Activated T-helper 1 cell treated with anti-CD3 and anti-CD28 coated beads, Interleukin-2, amount 50 U/mL, for 16 hours (primary cell): ENCODE results near the gene TNK2.
"Not testable (repeated sequence)": the region's sequence is repeated elsewhere in the genome, so short reads cannot be mapped to it uniquely, and the experiment has no call there.

Source experiments
- DNase-seq, 2 donors: peaks; one replicate each; pipeline ENCODE4 v3.0.0-alpha.2; 2020; ENCODE audit warnings: low read depth in 1 of 2, low spot score in 1 of 2

Gene TNK2

DNA sequence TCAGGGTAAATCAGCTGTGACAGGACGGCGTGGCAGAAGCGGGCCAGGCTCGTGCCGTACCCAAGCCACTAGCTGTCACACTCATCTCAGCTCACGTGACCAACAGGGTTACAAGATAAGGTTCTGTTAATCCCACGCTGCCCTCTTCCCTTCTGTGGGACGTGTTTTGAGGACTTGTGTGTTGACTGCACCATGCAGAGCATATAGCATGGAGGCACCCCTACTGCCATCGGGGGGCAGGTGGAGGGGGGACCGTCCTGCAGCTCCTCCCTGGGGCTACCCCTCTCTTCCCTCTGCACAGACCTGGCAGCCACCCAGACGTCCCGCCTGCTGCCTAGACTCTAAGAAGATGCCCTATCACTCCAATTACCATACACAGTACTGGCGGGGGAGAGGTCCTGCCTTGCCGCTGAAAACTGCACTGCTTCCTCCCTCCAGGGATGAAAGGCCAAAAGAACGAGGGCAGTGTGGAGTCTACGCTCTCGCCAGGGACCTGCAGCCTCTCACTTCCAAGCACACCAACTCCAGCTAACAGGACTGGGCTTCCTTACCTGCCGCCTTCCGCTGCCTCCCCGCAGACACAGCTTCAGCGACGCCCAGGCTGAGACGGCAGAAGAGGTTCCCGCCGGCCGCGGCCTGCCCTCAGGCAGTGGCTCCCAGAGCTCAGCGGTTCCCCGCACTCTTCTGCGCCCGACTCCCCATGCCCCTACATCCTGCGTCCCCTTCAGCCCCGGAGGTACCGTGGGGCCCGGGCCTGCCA lies at the start of gene TNK2:
Gene TNK2, minus strand, starts transcription at position 618 of the 760 bp plus-strand sequence. CDS start 19,963 bp downstream, outside the sequence.
- peak in 1 of 2 donors; percentile 30 for DNase-seq

DNA sequence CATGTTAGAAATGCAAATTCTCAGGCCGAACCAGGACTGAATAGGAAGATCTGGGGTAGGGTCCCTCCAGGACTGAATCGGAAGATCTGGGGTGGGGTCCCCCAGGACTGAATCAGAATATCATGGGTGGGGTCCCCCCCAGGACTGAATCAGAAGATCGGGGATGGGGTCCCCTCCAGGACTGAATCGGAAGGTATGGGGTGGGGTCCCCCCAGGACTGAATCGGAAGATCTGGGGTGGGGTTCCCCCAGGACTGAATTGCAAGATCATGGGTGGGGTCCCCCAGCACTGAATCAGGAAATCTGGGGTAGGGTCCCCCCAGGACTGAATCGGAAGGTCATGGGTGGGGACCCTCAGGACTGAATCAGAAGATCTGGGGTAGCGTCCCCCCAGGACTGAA lies 48.2 kb upstream of the TNK2 start:
- no peak for DNase-seq

DNA sequence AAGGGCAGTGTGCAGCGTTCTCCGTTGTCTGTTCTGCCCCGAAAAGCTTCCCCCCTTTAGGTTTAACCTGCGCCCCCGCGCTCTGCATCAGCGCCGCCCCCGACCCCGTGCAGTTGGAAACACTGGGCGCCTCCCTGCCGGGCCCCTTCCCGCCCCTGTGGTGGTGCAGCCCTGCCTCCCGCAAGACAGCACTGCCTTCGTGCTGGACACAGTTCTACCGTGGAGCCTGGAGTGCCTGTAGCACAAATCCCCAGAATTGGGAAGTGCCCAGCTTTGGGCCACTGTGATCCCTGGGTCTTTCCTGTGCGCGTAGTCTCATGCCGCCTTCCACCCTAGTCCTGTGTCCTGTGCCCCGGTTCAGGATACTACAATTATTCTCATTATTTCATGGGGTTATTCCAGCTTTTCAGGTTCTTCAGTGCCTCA lies 47.1 kb upstream of the TNK2 start:
- DNase-seq, result peak in 1 of 2 donors; percentile 29

DNA sequence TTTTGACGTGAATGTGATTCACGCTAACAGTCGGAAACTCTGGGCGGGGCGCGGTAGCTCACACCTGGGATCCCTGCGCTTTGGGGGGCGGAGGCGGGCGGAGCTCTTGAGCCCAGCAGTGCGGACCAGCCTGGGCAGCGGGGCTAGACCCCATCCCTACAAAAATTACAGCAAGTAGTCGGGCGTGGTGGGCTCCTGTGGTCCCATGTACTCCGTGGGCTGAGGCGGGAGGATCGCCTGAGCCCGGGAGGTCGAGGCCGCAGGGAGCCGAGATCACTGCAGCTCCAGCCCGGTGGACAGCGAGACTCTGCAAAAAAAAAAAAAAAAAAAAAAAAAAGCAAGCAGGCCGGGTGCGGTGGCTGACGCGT lies 46.4 kb upstream of the TNK2 start:
- peak in 1 of 2 donors; percentile 42 for DNase-seq

DNA sequence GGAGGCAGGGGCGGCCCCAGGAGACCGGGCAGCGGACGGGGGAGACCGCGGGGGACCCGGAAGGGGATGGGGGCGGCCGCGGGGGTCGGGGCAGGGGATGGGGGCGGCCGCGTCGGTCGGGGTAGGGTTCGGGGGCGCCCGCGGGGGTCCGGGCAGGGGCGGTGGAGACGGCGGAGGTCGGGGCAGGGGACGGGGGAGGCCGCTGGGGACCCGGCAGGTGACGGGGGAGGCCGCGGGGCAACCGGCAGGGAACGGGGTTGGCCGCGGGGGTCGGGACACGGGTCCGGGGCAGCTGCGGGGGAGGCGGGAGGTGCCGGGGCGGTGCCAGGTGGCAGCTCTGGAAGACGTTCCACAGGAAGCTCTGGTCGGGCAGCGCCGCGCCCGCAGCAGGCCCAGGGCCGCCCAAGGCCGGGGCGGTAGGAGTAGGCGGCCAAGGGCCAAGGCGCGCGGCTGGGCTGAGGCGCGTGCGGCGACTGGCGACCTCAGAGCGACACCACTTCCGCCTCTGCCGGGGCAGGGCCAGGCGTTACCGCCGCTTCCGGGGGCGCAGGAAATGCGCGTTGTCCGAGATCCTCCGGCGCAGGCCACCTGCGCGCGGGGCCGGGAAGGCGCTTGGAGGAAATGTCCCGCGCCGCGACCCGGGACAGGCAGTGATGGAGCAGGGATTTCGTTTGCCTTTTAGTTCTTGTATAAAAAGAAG lies 45.9 kb upstream of the TNK2 start:
- peak; percentile 36 to 59 for DNase-seq

- DNase-seq, result not testable (repeated sequence)
Observed at GRCh38 chr3:195952590-195952989, 44.2 kb upstream of the TNK2 start.

- DNase-seq, result not testable (repeated sequence)
Observed at GRCh38 chr3:195951443-195952177, 43.3 kb upstream of the TNK2 start.

GRCh38 chr3:195950731-195951130 lies 42.4 kb upstream of the TNK2 start:
- not testable (repeated sequence) for DNase-seq

DNA sequence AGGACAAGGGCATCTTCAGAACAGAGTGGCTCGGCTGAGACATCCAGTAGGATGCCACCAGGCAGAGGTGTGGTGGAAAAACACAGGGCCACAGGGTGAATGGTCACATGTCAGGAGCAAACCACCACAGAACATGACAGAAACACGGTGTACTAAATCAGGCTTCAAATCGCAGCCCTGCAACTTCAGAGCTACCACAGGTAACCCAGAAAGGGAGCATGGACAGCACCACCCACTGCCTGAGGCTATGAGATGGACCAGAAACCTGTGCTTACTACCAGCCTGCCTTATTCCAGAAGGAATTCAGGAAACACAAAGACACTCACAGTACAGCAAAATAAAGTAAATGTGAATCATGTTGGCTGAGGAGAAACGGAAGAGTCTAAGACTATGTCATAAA lies 41.8 kb upstream of the TNK2 start:
- not testable (repeated sequence) for DNase-seq

GRCh38 chr3:195946910-195947699 lies 38.8 kb upstream of the TNK2 start:
- DNase-seq, result not testable (repeated sequence)

DNA sequence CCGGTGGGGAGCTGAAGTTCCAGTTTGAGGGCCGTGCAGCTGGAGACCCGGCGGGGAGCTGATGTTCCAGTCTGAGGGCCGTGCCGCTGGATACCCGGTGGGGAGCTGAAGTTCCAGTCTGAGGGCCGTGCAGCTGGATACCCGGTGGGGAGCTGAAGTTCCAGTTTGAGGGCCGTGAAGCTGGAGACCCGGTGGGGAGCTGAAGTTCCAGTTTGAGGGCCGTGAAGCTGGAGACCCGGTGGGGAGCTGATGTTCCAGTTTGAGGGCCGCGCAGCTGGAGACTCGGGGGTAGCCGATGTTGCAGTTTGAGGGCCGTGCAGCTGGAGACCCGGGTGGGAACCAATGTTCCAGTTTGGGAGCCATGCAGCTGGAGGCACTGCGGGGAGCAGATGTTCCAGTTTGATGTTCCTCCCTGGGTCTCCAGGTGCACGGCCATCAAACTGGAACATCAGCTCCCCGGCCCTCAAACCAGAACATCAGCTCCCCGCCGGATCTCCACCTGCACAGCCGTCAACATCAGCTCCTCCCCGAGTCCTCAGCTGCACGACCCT lies 33.0 kb upstream of the TNK2 start:
- DNase-seq, result not testable (repeated sequence)

GRCh38 chr3:195940806-195941205 lies 32.5 kb upstream of the TNK2 start:
- not testable (repeated sequence) for DNase-seq

DNA sequence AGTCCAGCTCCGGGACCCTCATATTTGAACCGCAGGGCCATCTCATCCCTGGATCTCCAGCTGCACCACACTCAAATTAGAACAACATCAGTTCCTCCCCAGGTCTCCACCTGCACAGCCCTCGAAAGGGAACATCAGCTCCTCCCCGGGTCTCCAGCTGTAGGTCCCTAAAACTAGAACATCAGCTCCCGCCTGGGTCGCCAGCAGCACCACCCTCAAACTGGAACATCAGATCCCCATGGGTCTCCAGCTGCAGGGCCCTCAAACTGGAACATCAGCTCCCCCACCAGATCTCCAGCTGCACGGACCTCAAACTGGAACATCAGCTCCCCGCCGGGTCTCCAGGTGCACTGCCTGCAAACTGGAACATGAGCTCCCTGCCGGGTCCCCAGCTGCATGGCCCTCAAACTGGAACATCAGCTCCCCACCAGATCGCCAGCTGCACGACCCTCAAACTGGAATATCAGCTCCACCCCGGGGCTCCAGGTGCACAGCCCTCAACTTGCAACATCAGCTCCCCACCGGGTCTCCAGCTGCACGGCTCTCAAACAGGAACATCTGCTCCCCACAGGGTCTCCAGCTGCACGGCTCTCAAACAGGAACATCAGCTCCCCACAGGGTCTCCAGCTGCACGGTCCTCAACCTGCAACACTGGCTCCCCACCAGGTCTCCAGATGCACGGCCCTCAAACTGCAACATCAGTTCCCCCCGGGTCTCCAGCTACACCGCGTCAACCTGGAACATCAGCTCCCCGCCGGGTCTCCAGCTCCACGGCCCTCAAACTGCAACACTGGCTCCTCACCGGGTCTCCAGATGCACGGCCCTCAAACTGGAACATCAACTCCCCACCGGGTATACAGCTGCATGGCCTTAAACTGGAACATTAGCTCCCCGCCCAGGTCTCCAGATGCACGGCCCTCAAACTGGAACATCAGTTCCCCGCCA lies 31.4 kb upstream of the TNK2 start:
- DNase-seq, result not testable (repeated sequence)

DNA sequence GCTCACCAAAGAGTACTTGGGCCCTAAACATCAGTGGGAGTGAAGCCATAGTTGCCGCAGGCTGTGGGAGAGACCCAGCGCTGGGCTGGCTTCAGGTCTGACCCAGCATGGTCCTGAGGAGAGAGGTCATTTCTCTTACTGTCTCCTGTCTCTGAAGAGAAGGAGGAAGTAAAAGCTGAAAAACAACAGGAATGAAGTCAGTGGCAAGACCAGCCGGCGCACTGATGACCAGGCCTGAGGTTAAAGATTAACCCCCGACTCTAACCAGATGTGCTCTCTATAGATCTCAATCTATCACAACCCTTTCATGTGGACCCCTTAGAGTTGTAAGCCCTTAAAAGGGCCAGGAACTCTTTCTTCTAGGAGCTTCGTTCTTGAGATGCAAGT lies 24.7 kb upstream of the TNK2 start:
- DNase-seq, result not testable (repeated sequence)

DNA sequence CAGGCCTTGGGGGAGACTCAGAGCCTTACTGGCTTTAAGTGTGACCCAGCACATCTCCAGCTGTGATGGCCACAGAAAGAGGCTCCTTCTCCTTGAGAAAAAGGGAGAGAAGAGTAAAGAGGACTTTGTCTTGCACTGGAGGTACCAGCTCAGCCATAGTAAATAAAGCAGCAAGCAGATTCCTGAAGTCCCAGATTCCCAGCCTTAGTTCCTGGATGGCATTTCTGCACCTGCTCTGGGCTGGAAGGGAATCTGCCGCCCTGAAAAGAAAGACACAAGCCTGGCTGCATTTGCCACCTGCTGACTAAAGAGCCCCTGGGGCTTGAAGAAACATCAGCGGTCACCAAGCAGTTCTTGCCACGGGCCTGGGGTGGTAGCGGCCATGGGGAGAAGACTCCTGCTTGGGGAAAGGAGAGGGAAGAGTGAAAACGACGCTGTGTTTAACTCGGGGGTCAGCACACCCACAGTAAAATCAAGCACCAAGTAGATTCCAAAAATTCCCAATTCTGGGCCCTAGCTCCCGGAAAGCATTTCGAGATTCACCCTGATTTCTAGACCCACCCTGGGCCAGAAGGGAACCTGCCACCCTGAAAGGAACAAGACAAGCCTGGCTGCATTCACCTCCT lies 24.2 kb upstream of the TNK2 start:
- DNase-seq, result no peak

- no peak for DNase-seq
Observed at GRCh38 chr3:195931582-195932273, 23.4 kb upstream of the TNK2 start.

DNA sequence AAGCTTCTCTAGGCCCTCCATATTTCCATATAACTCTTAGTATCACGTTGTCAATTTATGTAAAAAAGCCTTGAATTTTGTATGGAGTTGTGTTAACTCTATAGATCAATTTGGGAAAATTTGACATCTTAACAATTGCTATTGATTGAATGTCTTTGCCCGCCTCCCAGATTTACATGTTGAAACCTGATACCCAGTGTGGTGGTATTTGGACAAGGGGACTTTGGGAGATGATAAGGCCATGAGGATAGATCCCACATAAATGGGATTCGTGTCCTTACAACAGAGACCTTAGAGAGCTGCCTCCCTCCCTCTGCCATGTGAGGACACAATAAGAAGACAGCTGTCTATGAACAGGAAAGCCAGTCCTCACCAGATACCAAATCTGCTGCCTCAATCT lies 21.1 kb upstream of the TNK2 start:
- DNase-seq, result no peak

GRCh38 chr3:195921334-195921791 lies 13.0 kb upstream of the TNK2 start:
- DNase-seq, result no peak
